ENCODE results near the gene TNRC6A. TPM values are rescaled to one million over a fixed set of nuclear protein-coding genes. Genes with fewer than 3 reads are reported as not detected.
"Not testable (repeated sequence)": the region's sequence is repeated elsewhere in the genome, so short reads cannot be mapped to it uniquely, and the experiment has no call there.

The TNRC6A gene
- total RNA-seq, 1 donor from 2014 or later, result 47.3 TPM

- H3K27me3 Mint-ChIP-seq (ENCODE audit: low read depth), result peaks cover 6% of the 10 kb centered on the region
- intact Hi-C loops (cut with micrococcal nuclease), result no loop called here
- H3K4me3 Mint-ChIP-seq (ENCODE audit: low read depth), result no peak overlapping the region
- no peak overlapping the region for H3K27ac Mint-ChIP-seq
- H3K36me3 Mint-ChIP-seq (ENCODE audit: low read depth), result no peaks in the 10 kb centered on the region
- H3K4me1 Mint-ChIP-seq (ENCODE audit: low read depth), result no peaks in the 10 kb centered on the region
- DNase-seq (ENCODE audit: low spot score), result no peak
- no peaks in the 10 kb centered on the region for H3K9me3 Mint-ChIP-seq
These were observed 30.2 kb upstream of the TNRC6A start for GRCh38 chr16:24699151-24699723.

GRCh38 chr16:24700549-24701392 lies 28.7 kb upstream of the TNRC6A start:
- no peak overlapping the region for H3K27ac Mint-ChIP-seq
- no peak for DNase-seq (ENCODE audit: low spot score)
- no peaks in the 10 kb centered on the region for H3K4me1 Mint-ChIP-seq (ENCODE audit: low read depth)
- H3K36me3 Mint-ChIP-seq (ENCODE audit: low read depth), result no peaks in the 10 kb centered on the region
- no peaks in the 10 kb centered on the region for H3K9me3 Mint-ChIP-seq
- intact Hi-C loops (cut with micrococcal nuclease), result no loop called here
- peaks cover 6% of the 10 kb centered on the region for H3K27me3 Mint-ChIP-seq (ENCODE audit: low read depth)
- H3K4me3 Mint-ChIP-seq (ENCODE audit: low read depth), result no peak overlapping the region

GRCh38 chr16:24701521-24701951 lies 27.9 kb upstream of the TNRC6A start:
- no peaks in the 10 kb centered on the region for H3K9me3 Mint-ChIP-seq
- H3K27me3 Mint-ChIP-seq (ENCODE audit: low read depth), result peaks cover 6% of the 10 kb centered on the region

GRCh38 chr16:24707760-24708159 lies 21.7 kb upstream of the TNRC6A start:
- intact Hi-C loops (cut with micrococcal nuclease); H3K4me1 Mint-ChIP-seq (ENCODE audit: low read depth); H3K9me3 Mint-ChIP-seq; H3K27ac Mint-ChIP-seq; H3K27me3 Mint-ChIP-seq (ENCODE audit: low read depth); H3K36me3 Mint-ChIP-seq (ENCODE audit: low read depth); H3K4me3 Mint-ChIP-seq (ENCODE audit: low read depth); DNase-seq (ENCODE audit: low spot score): not testable (repeated sequence)

More at GRCh38 chr16:24701521-24701951, 27.9 kb upstream of the TNRC6A start:
- H3K4me3 Mint-ChIP-seq (ENCODE audit: low read depth), result no peak overlapping the region
- H3K36me3 Mint-ChIP-seq (ENCODE audit: low read depth), result no peaks in the 10 kb centered on the region
- H3K4me1 Mint-ChIP-seq (ENCODE audit: low read depth), result no peaks in the 10 kb centered on the region
- no peak for DNase-seq (ENCODE audit: low spot score)
- intact Hi-C loops (cut with micrococcal nuclease), result no loop called here
- no peak overlapping the region for H3K27ac Mint-ChIP-seq

GRCh38 chr16:24713379-24713778 lies 16.1 kb upstream of the TNRC6A start:
- H3K4me3 Mint-ChIP-seq (ENCODE audit: low read depth), result no peak overlapping the region

GRCh38 chr16:24717411-24717810 lies 12.0 kb upstream of the TNRC6A start:
- Mint-ChIP-seq H3K27me3 (ENCODE audit: low read depth) (peaks cover 2% of the 10 kb centered on the region), H3K4me1 (ENCODE audit: low read depth) (peaks cover 5% of the 10 kb centered on the region), H3K27ac (no peak overlapping the region), H3K4me3 (ENCODE audit: low read depth) (no peak overlapping the region), H3K9me3 (peaks cover 15% of the 10 kb centered on the region), H3K36me3 (ENCODE audit: low read depth) (no peaks in the 10 kb centered on the region)
- intact Hi-C loops (cut with micrococcal nuclease), result no loop called here
- no peak for DNase-seq (ENCODE audit: low spot score)

More at GRCh38 chr16:24713379-24713778, 16.1 kb upstream of the TNRC6A start:
- intact Hi-C loops (cut with micrococcal nuclease), result no loop called here
- no peaks in the 10 kb centered on the region for H3K4me1 Mint-ChIP-seq (ENCODE audit: low read depth)
- peaks cover 16% of the 10 kb centered on the region for H3K9me3 Mint-ChIP-seq
- H3K36me3 Mint-ChIP-seq (ENCODE audit: low read depth), result no peaks in the 10 kb centered on the region
- no peak for DNase-seq (ENCODE audit: low spot score)
- H3K27ac Mint-ChIP-seq, result no peak overlapping the region
- peaks cover 4% of the 10 kb centered on the region for H3K27me3 Mint-ChIP-seq (ENCODE audit: low read depth)

GRCh38 chr16:24718967-24719521 lies 10.4 kb upstream of the TNRC6A start:
- Mint-ChIP-seq H3K4me1 (ENCODE audit: low read depth) (peaks cover 9% of the 10 kb centered on the region), H3K9me3 (peaks cover 6% of the 10 kb centered on the region), H3K4me3 (ENCODE audit: low read depth) (no peak overlapping the region), H3K36me3 (ENCODE audit: low read depth) (no peaks in the 10 kb centered on the region), H3K27ac (no peak overlapping the region), H3K27me3 (ENCODE audit: low read depth) (no peaks in the 10 kb centered on the region)
- no peak for DNase-seq (ENCODE audit: low spot score)
- intact Hi-C loops (cut with micrococcal nuclease), result no loop called here

- Mint-ChIP-seq H3K27me3 (ENCODE audit: low read depth) (peaks cover 3% of the 10 kb centered on the region), H3K9me3 (no peaks in the 10 kb centered on the region), H3K36me3 (ENCODE audit: low read depth) (no peaks in the 10 kb centered on the region), H3K27ac (peak overlapping the region; percentile 77), H3K4me3 (ENCODE audit: low read depth) (no peak overlapping the region), H3K4me1 (ENCODE audit: low read depth) (peaks cover 9% of the 10 kb centered on the region)
- no peak for DNase-seq (ENCODE audit: low spot score)
- intact Hi-C loops (cut with micrococcal nuclease), result loop anchor here (2.0 to 10.0 kb wide), 2 partner anchors 53 to 137 kb away; no protein-coding TSS in a partner anchor
These were observed 7.6 kb upstream of the TNRC6A start for GRCh38 chr16:24721830-24722238.

- intact Hi-C loops (cut with micrococcal nuclease), result loop anchor here (10.0 kb wide), 1 partner anchor 139 kb away; no protein-coding TSS in a partner anchor
- DNase-seq (ENCODE audit: low spot score), result no peak
- Mint-ChIP-seq H3K27ac (no peak overlapping the region), H3K9me3 (no peaks in the 10 kb centered on the region), H3K4me1 (ENCODE audit: low read depth) (peaks cover 12% of the 10 kb centered on the region), H3K27me3 (ENCODE audit: low read depth) (peaks cover 3% of the 10 kb centered on the region), H3K36me3 (ENCODE audit: low read depth) (no peaks in the 10 kb centered on the region), H3K4me3 (ENCODE audit: low read depth) (no peak overlapping the region)
These were observed 5.8 kb upstream of the TNRC6A start for GRCh38 chr16:24723663-24724062.

- peak overlapping the region; percentile 41 for H3K4me3 Mint-ChIP-seq (ENCODE audit: low read depth)
- no peaks in the 10 kb centered on the region for H3K9me3 Mint-ChIP-seq
- intact Hi-C loops (cut with micrococcal nuclease), result loop anchor here (10.0 kb wide), 1 partner anchor 143 kb away; no protein-coding TSS in a partner anchor
- peaks cover 24% of the 10 kb centered on the region for H3K4me1 Mint-ChIP-seq (ENCODE audit: low read depth)
- H3K27ac Mint-ChIP-seq, result no peak overlapping the region
- peaks cover 22% of the 10 kb centered on the region for H3K36me3 Mint-ChIP-seq (ENCODE audit: low read depth)
- H3K27me3 Mint-ChIP-seq (ENCODE audit: low read depth), result peaks cover 3% of the 10 kb centered on the region
- DNase-seq (ENCODE audit: low spot score), result no peak
These were observed 1.4 kb upstream of the TNRC6A start for GRCh38 chr16:24728011-24728410.

GRCh38 chr16:24728891-24729242 lies 584 bp upstream of the TNRC6A start:
- intact Hi-C loops (cut with micrococcal nuclease), result loop anchor here (10.0 kb wide), 1 partner anchor 144 kb away; no protein-coding TSS in a partner anchor
- peaks cover 30% of the 10 kb centered on the region for H3K4me1 Mint-ChIP-seq (ENCODE audit: low read depth)
- DNase-seq (ENCODE audit: low spot score), result no peak
- H3K36me3 Mint-ChIP-seq (ENCODE audit: low read depth), result peaks cover 31% of the 10 kb centered on the region
- H3K27me3 Mint-ChIP-seq (ENCODE audit: low read depth), result peaks cover 3% of the 10 kb centered on the region
- no peaks in the 10 kb centered on the region for H3K9me3 Mint-ChIP-seq
- H3K27ac Mint-ChIP-seq, result peak overlapping the region; percentile 86
- peak overlapping the region; percentile 87 for H3K4me3 Mint-ChIP-seq (ENCODE audit: low read depth)

- Mint-ChIP-seq H3K4me3 (ENCODE audit: low read depth) (peak overlapping the region; percentile 98), H3K36me3 (ENCODE audit: low read depth) (peaks cover 36% of the 10 kb centered on the region), H3K4me1 (ENCODE audit: low read depth) (peaks cover 36% of the 10 kb centered on the region), H3K27ac (peak overlapping the region; percentile 97), H3K27me3 (ENCODE audit: low read depth) (peaks cover 3% of the 10 kb centered on the region), H3K9me3 (no peaks in the 10 kb centered on the region)
- intact Hi-C loops (cut with micrococcal nuclease), result loop anchor here (2.0 to 10.0 kb wide), 3 partner anchors 145 to 285 kb away; partner anchors contain the start of genes ARHGAP17 and RBBP6
- DNase-seq (ENCODE audit: low spot score), result peak; percentile 26
These were observed 732 bp downstream of the TNRC6A start for GRCh38 chr16:24729951-24730815.

All from activated T-helper 2 cell treated with anti-CD3 and anti-CD28 coated beads, Interferon-gamma antibody, Interleukin-2, Interleukin-4, amounts not matched to agents 10 μg/mL and 5 μg/mL and 100 μg/mL, durations not matched to agents 14 hours and 24 hours and 36 hours (primary cell).